Heart left ventricle (tissue), 13 donors: Measurements from ENCODE around the gene EP400.

ENCODE experiments used
- POLR2A ChIP-seq, 2 donors: fragments of 450-650 bp; IDR thresholded peaks; one replicate each; pipeline ENCODE4 v1.6.1; 2017; ENCODE audit warnings: antibody characterized with exemption in 2 of 2, mild to moderate bottlenecking in 2 of 2, moderate library complexity in 2 of 2
- TF ChIP-seq, protein P1 (sequence below), 12 donors: fragments of 200-600 bp; sonication (generic) in 4 of 12; IDR thresholded peaks; one replicate each; pipeline versions ENCODE4 v1.5.0 to v1.8.0; 2018 to 2022; ENCODE audit warnings: antibody characterized with exemption in 12 of 12, mild to moderate bottlenecking in 5 of 12
- donor health status: ischemic (EF 13 %, LVEDD 7.1; RV severe dilation, severe dysfunction).
- donor health status: DM: no; HTN: yes; CAD: no.
- donor health status: DM: no; HTN: no; CAD: no.
- donor health status: ischemic (EF 25% LVEDD 6.9; RV normal size, moderate dysfunction).
- donor health status: ischemic (EF 25% LVEDD 5.7; RV mildly dilated, moderate dysfunction).
- donor health status: ischemic (EF 35%, LVEDD 5.7; RV mildly dilated, moderate dysfunction).
- donor health status: nonischemic (EF 11% LVEDD 7.7; RV severe dilation, severe dysfunction).
- donor health status: DM: yes; HTN: yes; CAD: no.
- donor health status: PGD.
- donor health status: ischemic (EF 29% LVEDD 5.4; RV normal size, mild dysfunction).
- donor health status: nonischemic (EF 23%, LVEDD 6.1; RV moderate dilation, normal function).

DNA sequence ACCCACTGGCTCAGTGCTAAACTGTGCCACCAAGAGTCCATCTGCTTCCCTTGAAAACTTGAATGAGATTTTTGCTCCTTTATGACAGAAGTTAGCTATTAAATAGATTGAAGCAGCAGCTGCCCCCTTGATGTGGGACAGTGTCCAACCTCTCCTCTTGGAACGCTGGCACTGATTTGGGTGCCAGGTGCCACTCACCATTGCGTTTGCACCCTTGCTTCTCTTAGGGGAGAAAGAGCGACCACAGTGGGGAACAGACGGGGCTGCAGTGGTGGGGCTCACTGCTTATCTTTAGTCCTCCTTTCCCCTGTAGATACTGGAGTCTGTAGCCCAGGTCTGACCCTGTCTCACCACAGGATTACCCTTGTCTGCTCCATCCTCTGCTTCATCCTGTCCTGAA lies 9.4 kb downstream of the EP400 start:
- TF ChIP-seq, protein P1, sequence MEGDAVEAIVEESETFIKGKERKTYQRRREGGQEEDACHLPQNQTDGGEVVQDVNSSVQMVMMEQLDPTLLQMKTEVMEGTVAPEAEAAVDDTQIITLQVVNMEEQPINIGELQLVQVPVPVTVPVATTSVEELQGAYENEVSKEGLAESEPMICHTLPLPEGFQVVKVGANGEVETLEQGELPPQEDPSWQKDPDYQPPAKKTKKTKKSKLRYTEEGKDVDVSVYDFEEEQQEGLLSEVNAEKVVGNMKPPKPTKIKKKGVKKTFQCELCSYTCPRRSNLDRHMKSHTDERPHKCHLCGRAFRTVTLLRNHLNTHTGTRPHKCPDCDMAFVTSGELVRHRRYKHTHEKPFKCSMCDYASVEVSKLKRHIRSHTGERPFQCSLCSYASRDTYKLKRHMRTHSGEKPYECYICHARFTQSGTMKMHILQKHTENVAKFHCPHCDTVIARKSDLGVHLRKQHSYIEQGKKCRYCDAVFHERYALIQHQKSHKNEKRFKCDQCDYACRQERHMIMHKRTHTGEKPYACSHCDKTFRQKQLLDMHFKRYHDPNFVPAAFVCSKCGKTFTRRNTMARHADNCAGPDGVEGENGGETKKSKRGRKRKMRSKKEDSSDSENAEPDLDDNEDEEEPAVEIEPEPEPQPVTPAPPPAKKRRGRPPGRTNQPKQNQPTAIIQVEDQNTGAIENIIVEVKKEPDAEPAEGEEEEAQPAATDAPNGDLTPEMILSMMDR (IDR thresholded peaks at IDR 0.05), result no peak
- TF ChIP-seq POLR2A (IDR thresholded peaks at IDR 0.05), result no peak
